Jurkat, Clone E6-1 (cell line): ENCODE results near the gene RAB32. TPM values are rescaled to one million over a fixed set of nuclear protein-coding genes. Genes with fewer than 3 reads are reported as not detected.
A peak's percentile ranks its signal among the peaks of the same experiment; 100 is the strongest.
"Not testable (repeated sequence)": the region's sequence is repeated elsewhere in the genome, so short reads cannot be mapped to it uniquely, and the experiment has no call there.

Experiments used
- DNase-seq: peaks from one replicate; pipeline ENCODE4 v3.0.0-alpha.2; 2011; ENCODE audit warnings: low read depth, low spot score
- H3K4me3 ChIP-seq: 2 replicates; pipeline ENCODE4 v1.5.1; 2011; ENCODE audit warnings: mild to moderate bottlenecking, low read length, control low read depth, moderate library complexity
- polyA plus RNA-seq: library from polyadenylated mRNA; unstranded; fragments of >200 nt; gene quantifications from one replicate; pipeline ENCODE4 v1.2.1, GENCODE V29; 2012; ENCODE audit warnings: missing spikeins; ENCODE audit not compliant: insufficient read length, insufficient read depth

Gene RAB32
- polyA plus RNA-seq = not detected

DNA sequence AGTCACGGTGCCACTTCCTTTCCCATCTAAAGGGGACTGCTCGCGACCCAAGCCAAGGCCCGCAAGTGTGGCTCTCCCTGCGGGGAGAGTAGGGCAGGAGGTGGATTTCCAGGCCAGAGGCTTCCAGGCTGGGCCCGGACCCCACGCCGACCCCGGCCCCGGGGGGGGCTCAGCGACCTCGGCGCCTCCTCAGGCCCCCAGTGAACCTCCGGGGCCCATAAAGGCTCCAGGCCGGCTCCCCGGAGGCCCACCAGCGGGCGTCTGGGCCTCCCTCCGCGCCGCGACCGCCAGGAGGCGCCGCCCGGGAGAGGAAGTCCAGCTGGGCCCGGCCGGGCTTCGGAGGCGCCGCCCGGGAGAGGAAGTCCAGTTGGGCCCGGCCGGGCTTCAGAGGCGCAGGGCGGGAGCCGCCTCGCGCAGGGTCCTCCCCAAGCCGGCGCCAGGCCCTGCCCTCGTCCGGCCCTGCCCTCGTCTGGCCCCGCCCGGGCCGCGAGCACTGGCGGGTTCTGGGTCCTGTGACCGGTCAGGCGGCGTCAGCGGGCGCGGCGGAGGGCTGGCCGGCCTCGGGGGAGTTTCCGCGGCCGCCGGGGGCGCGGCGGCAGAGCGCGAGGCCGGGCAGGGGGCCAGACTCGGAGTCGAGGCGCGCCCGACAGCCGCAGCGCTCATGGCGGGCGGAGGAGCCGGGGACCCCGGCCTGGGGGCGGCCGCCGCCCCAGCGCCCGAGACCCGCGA, at the start of gene RAB32:
RAB32 (plus strand) TSS at position 623 of the 729 bp plus-strand sequence; CDS start at position 662, 39 bp downstream.
- DNase-seq = no peak
- H3K4me3 ChIP-seq = no peak within 1 kb of the TSS

DNA sequence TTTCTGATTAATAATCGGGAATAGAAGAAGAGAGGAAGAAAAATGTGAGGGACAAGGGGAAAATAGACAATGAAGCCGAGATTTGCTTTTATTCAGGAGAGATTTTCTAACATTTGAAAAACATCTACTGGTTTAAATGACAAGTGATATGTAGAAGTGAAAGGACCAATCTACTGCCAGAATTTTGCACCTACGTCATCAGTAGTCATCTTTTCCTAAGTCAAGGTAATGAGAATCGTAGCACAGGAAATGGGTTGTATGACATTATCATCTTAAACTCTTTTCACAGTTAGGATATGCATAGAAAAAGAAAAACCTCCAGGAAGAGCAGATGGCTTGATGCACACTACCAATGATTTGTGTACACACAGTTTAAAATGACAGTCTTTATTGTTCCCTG, 45.3 kb upstream of the RAB32 start:
- peak; percentile 16 for DNase-seq
- H3K4me3 ChIP-seq = no peak overlapping the region

DNA sequence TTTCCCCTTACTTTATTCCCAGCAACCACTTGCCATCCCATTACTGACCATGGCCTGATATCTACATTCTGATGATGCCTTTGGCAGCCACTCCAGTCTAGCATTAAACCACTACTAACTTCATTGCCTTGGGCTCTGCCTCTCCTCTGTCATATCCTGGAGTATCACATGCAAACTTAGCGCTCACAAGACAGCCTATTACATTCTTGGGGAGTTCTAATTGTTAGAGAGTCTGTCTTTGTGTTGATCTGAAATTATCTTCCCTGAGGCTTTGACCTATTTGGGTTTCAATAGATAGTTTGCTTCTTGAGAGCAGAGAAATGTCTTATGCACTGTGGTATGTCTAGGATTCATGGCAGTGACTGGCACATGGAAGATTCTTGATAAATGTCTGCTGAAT, 40.5 kb upstream of the RAB32 start:
- H3K4me3 ChIP-seq = no peak overlapping the region
- DNase-seq = no peak

DNA sequence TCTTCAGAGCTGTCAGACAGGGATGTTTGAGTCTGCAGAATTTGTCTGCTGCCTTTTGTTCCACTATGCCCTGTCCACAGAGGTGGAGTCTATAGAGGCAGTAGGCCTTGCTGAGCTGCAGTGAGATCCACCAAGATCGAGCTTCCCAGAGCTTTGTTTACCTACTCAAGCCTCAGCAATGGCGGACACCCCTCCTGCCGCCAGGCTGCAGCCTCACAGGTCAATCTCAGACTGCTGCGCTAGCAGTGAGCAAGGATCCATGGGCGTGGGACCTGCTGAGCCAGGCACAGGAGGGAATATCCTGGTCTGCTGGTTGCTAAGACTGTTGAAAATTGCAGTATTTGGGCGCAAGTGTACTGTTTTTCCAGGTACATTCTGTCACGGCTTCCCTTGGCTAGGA, 28.4 kb upstream of the RAB32 start:
- no peak for DNase-seq
- H3K4me3 ChIP-seq = no peak overlapping the region

DNA sequence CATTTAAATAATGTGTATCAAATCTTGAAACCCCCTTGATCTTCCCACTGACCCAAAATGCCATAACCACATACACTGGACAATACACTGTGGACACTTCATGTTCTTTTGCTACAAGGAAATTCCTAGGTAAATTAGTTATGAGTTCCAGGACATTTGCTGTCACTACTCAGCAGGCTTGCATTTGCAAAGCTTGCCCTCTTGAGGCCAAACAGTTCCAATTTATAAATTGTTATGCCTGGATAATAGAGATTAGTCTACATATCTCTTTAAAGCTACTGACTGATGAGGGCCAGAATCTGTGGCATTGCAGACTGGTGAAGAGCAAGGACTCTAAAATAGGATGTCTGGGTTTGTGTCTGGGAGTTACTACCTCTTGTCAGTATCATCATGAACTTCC, 17.4 kb upstream of the RAB32 start:
- DNase-seq = no peak
- H3K4me3 ChIP-seq = no peak overlapping the region

DNA sequence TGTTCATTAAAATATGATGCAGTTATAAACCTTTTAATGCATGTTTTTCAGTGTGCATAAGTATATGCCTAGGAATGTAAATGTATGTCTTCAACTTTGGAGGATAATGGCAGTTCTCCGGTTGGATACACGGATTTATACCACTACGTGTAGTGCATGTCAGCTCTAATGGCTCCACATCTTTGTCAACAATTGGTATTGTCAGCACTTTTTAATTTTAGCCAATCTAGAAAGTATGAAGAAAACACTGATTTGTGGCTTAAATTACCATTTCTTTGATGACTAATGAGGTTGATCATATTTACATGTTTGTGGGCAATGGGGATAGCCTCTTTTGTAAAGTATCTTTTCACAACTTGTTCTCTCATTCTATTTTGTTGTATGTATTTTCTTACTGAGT, 10.9 kb upstream of the RAB32 start:
- H3K4me3 ChIP-seq = no peak overlapping the region
- DNase-seq = no peak

DNA sequence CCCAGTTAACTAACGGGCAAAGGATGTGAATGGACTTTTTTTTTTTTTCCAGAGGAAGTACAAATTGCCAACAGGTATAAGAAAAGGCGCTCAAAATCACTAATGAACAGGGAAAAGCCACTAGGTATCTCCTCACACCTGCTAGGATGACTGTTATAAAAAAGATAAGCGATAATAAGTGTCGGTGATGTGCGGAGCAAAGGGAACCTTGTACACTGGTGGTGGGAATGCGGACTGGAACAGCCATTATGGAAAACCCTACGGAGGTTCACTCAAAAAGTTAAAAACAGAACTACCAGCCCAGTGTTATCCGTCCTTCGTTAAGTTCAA, 787 bp upstream of the RAB32 start:
- no peak for DNase-seq
- no peak overlapping the region for H3K4me3 ChIP-seq

DNA sequence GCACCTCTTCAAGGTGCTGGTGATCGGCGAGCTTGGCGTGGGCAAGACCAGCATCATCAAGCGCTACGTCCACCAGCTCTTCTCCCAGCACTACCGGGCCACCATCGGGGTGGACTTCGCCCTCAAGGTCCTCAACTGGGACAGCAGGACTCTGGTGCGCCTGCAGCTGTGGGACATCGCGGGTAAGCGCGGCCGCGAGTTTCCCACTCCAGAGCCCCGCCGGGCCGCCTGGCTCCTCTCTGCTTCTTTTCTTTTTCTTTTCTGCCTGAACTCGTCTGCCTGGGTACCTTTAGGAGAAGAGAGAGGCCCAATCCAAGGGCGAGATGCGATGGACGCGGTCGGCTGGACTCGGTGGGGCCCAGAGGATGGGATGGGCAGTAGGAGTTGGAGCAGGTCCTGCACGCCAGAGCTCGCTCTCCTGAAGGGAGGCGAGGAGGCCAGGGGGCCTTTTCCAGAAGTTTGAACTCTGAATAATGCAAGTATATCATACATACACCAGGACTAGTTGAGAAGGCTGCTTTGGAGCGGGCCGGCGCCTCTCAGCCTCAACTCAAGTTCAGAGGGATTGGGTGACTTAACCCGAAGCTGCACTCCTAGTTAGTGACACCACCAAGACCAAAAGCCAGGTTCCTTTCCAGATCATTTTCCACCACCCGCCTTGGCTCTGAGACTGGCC, 445 bp downstream of the RAB32 start:
- DNase-seq = no peak
- H3K4me3 ChIP-seq = no peak overlapping the region

DNA sequence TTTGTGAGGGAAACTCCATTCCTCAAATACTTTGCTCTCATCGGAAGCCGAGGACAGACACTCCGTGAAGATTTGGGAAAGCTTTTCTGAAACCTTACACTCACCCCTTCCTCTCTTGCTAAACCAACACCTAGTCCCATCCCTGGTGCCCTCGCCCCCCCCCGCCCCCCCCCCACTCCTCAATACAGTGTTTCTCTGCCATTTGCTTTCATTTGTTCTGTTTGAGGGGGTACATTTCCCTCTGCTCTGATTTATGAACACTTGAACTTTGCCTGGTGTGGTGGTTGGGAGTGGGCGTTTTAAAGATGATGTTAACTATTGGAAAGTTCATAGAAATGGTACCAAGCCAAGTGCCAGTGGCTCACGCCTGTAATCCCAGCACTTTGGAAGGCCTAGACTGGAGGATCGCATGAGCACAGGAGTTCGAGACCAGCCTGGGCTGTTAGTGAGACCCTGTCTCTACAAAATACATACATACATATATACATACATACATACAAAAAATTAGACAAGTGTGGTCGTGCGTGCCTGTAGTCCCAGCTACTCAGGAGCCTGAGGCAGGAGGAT, 1.1 kb downstream of the RAB32 start:
- DNase-seq = no peak
- H3K4me3 ChIP-seq = no peak overlapping the region

DNA sequence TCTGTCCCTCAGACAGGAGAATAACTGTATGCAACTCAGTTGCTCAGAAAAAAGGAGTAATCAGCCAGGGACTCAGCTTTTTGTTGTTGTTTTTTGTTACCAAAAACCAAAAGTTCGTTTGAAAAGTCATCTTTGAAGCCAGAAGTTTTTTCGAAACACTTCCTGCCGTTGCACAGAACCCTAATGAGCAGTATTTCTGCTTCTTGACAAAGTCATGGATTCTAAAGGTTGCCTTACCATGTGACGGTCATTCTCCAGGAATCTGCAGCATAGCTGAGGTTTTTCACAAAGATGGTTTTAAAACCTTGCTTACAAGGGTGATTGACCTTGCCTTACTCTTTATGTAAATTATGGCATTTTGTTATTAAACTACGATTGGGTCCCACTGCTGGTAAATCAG, 1.9 kb downstream of the RAB32 start:
- no peak overlapping the region for H3K4me3 ChIP-seq
- no peak for DNase-seq

DNA sequence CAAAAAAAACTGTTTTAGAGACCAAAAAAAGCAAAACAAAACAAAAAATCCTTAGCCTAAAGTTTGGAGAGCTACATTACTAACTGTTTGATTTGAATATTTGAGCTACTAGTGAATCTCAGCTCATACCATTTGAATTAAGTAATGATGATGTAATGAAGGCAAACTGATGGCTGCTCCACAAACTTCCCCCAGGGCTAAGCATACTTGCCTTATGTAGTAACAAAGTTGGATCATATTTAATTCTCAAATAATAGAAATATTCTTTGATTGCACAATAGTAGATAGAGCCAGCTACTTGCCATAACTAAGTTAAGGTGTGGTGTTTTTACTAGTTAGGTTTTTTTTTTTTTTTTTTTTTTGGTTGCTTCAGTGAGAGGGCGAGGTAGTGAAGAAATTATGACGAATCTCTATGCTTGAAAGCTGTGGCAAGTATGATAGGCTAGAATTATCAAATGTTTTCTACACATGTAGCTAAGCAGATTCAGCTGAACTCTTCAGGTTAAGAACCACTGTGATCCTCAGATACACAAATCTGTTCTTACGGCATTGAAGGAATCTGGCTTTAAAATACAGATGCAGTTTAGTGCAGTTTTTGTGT, 2.9 kb downstream of the RAB32 start:
- no peak overlapping the region for H3K4me3 ChIP-seq
- DNase-seq = no peak

DNA sequence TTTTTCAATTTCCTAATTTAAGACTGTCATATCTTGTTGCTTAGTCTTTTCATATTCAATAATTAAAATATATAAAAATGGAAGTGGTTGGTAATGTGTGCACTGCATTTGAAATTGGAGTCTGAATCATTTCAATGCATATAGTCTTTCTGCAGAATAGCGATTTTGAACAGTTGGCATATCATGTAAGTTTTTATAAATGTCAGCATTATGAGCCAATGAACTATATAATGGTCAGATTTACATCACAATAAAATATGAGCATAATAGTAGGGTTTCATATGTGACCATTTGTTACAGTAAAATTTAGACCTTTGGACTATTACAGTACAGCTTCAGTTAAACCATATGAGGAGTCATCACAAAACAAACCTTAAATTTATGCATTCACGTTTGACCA, 4.3 kb downstream of the RAB32 start:
- no peak for DNase-seq
- H3K4me3 ChIP-seq = no peak overlapping the region

DNA sequence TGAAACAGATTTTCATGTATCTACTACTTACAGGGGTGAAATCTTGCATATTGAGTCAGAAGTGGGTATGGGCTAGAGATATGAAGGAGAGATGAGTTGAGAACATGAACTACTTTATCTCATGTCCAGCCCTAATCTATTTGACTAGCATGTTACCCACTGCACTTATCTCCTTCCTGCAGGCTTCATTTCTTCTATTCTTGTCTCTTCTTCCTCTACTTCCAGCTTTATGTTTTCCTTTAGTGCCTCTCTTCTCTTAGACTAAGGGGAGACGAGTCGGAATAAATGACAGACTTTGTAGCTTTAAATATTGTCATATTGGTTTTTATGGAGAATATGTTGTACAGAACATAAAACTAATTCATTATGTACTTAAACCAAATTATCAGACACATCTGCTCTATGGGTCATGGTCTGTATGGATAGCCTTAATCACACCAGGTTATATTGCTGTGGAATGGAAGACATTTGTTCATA, 5.3 kb downstream of the RAB32 start:
- DNase-seq = no peak
- H3K4me3 ChIP-seq = no peak overlapping the region

DNA sequence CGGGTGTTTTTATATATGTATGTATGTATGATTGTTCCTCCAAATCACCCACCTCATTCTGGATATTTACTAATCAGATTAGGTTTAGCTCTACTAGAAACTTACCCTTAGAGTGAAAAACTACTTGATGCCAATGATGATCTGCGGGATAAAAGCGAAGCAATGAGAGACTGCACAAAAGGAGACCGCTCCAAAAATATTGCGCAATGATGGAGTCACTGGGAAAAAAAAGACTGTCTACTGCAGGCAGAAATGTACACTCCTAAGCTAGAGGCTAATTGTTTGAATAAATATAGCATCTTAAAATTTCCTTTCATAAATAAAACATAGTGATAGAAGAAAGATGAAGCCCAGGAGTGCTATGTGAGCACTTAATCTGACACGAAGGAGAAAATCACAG, 7.3 kb downstream of the RAB32 start:
- no peak overlapping the region for H3K4me3 ChIP-seq
- no peak for DNase-seq

DNA sequence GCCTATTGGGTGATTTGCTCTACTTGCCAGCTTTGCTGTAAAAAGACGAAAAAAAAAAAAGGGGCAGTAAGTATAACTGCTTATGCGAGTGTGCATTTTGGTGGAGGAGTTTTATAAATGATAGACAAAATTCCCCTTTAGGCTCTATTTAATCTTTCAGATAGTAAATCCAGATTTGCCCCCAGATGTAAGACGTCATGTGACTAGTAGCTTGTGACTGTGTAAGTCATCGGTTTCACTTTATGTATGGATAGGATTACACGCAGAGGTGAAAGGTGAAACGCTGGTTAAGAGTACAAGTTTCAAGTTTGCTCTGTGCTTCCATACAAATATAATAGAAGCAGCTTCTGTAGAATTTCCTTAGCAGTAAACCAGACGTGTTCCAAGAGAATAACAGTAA, 7.9 kb downstream of the RAB32 start:
- no peak overlapping the region for H3K4me3 ChIP-seq
- DNase-seq = no peak

DNA sequence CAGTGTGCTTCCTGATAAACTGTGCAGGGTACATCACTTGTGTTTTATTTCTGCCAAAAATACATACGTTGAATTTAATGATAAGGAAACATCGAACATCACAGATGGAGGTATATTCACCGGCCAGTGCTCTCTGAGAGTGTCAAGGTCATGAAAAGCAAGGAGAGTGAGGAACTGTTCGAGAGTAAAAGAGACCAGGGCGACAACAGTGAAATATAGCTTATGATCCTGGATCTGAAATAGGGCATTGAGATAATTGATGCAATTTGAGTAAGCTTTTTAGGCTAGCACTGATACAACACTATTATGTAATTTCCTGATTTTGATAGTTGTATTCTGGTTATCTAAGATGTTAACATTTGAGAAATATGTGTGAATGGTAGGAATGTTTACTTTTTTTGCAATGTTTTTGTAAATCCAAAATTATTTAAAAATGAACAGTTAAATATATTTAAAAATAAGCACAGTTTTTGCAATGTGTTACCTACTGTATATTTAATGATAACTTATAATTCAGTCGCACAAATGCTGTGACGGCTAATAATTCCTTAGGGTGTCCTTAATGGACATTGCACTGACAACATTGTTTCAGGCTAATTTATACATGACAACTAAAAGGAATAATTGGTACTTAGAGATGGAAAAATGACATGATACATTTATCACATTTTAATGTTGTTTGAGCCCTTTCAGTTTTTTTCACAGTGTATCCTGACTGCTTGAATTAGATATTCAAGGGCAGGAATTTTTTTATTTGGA, 9.9 kb downstream of the RAB32 start:
- H3K4me3 ChIP-seq = no peak overlapping the region
- DNase-seq = no peak

DNA sequence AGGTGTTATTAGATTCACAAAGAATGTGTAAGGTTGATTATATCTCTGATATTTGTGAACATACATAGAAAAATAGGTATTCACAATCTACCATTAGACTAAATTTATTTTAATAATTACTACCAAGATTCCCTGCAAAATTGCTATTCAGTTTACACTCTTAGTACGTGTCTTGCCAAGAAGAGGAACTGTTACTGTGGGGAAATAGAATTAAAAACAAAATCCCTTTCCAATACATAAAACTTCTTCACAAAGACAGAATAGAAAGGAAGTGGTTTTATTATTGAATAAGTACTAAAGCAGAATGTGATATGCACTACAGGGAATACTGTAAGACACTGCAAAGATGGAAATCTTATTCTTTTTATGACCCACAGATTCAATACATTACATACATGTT, 17.0 kb downstream of the RAB32 start:
- H3K4me3 ChIP-seq = no peak overlapping the region
- DNase-seq = no peak

DNA sequence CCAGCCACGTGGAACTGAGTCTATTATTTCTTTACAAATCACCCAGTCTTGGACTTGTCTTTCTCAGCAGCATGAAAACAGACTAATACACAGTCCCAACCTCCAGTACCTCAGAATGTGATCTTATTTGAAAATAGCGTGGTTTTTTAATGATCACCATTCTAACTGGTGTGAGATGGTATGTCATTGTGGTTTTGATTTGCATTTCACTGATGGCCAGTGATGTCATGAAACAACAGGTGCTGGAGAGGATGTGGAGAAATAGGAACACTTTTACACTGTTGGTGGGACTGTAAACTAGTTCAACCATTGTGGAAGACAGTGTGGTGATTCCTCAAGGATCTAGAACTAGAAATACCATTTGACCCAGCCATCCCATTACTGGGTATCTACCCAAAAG, 23.0 kb downstream of the RAB32 start:
- not testable (repeated sequence) for DNase-seq, H3K4me3 ChIP-seq

DNA sequence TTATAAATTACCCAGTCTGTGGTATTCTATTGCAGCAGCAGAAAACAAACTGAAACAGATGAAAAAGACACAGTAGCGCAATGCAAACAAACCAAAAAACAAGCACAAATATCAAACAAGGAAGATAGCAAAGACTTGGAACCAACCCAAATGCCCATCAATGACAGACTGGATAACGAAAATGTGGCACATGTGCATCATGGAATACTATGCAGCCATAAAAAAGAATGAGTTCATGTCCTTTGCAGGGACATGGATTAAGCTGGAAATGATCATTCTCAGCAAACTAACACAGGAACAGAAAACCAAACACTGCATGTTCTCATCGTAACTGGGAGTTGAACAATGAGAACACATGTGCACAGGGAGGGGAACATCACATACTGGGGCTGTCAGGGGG, 25.0 kb downstream of the RAB32 start:
- H3K4me3 ChIP-seq, DNase-seq: not testable (repeated sequence)

DNA sequence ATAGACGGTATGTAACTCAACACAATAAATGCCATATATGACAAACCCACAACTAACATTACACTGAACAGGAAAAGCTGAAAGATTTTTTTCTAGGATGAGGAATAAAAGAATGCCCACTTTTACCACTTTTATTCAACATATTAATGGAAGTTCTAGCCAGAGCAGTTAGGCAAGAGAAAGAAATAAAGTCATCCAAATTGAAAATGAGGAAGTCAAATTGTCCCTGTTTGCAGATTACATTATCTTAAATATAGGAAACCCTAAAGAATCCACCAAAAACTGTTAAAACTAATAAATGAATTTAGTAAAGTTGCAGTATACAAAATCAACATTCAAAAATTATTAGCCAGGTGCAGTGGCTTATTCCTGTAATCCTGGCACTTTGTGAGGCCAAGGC, 30.6 kb downstream of the RAB32 start:
- H3K4me3 ChIP-seq = no peak overlapping the region
- DNase-seq = no peak
